Fibroblast of the conjunctiva (primary cell): Measurements from ENCODE around the gene KCNQ1.

Source experiments
- DNase-seq: peaks from one replicate; pipeline ENCODE4 v3.0.0-alpha.2; 2010; ENCODE audit warnings: low read depth

KCNQ1 gene

GRCh38 chr11:2862395-2863275 is 417.8 kb downstream of the KCNQ1 start:
- DNase-seq, result no peak

DNA sequence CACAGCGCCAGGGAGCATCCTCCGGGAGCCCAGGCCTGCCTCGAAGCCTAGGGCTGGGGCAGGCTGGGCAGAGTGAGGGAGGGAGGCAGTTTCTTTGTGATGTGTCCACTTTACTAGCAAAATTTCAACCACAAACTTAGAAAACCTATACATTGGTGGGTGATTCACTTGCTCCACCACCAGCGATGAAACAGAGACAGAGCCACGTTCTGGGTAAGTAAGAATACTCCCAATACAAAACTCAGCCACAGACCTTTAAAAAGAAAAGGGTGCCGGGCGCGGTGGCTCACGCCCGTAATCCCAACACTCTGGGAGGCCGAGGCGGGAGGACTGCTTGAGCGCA is 418.4 kb downstream of the KCNQ1 start:
- no peak for DNase-seq

GRCh38 chr11:2864901-2865300 is 420.1 kb downstream of the KCNQ1 start:
- no peak for DNase-seq

DNA sequence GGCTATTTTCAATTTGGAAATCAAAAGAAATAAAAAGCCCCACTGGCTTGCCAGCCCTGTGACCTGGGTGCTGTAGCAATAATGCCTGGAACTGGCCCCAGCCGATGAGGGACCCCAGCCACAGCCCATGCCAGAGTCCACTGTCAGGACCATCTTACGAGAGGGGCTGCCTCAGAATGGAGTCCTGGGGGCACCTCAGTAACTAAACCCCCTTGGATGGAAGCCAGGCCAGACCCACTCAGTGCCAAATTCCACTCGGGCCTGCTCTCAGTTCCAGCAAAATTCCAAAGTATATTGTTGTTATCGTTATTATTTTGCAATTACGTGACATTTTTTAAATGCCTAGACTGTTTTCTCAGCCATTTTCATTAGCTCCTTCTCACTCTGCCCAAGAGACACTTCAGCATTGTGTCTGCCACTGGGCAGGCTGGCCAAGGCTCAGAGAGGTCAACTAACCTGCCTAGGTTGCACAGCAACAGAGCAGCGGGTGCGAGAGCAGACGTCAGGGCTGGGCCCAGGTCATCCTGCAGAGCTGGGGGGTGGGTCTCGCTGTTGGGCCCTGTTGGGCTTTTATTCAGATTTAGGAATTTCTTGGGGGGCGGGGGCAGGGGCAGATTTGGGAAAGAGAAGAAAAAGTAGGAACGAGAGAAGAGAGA is 421.2 kb downstream of the KCNQ1 start:
- DNase-seq, result no peak

DNA sequence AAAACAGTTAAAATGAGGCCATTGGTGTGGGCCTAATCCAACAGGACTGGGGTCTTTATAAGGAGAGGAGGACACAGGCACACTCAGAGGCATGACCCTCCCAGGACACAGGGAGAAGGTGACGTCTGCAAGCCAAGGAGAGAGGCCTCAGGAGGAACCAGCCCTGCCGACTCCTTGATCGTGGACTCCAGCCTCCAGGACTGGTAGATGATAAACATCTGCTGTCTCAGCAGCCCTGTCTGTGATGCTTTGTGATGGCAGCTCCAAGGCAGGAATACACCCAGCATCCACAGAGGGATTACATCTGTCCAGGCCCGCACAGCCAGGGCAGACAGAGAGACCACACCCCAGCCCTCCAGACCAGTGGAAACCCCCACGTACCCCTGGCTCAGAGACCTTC is 422.3 kb downstream of the KCNQ1 start:
- DNase-seq, result no peak

DNA sequence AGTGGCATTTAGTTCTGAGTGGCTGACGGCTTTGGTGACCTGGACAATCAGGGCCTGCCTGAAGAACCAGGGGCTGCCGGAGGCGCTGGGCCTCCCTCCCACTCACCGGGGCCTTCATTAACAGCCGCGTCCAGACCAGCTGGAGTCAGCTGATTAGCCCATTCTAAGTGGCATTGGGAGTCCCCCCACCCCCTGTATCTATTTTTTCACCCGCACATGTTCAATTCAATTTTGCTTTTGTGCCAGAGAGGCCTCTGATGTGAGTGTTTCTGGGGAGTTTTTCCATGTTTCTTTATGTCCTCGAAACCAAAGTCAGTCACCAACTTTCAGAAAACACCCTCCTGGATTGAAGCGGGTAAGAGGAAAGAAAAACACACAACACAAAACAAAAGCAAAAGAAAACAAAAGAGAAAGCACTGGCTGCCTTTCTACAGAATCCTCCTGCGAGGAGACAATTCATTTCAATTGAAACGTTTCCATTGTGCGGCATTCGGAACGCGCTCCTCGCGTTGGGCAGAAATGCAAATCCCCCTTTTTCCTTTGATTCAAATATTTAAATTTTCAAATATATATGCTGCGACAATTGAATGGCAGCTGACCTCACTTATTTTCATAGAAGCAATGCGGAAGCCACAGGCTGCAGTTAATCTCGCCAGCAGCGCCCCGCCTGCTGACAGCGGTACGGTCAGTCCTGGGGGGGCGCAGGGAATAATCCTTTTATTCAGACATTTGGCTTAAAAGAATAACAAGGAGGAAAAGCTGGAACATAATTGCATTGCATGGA is 423.1 kb downstream of the KCNQ1 start:
- DNase-seq, result no peak

GRCh38 chr11:2868506-2869133 is 423.8 kb downstream of the KCNQ1 start:
- DNase-seq, result no peak

GRCh38 chr11:2869134-2869526 is 424.3 kb downstream of the KCNQ1 start:
- no peak for DNase-seq

DNA sequence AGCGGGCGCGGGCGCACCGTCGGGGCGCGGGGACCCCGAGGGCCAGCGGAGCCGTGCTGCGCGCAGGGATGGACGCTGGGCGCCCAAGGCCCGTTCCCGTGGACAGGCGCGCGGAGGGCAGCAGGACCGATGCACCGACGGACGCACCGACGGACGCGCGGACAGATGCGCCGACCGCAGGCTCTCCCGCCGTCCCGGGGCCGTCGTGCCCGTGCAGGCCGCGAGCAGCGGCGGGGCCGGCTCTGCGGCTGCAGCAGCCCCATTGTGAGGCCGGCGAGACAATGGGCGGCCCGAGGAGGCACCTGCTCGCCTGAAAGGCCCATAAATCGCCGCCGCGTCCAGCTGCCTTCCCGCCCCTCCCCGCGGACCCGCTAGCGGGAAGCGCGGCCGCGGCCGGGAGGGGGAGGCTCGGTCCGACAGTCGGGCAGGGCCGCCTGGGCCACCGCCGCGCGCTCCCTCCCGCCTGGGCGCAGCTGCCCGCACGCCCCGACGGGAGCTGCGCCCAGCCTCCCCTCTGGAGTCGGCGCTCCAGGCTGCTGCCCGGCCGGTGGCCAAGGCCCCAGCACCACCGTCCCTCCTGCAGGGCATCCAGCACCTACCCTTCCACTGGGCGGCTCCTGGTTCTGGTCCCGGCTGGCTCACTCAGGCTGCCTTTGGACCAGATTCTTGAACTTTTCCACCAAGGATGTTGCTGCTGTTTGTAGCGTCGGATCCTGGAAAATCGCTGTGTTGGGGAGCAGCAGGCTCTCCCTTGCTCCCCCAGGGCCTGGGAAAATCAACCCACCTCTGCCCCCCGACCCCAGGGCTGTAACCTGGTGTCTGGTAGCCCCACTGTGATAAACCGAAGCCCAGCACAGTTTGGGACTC is 425.0 kb downstream of the KCNQ1 start:
- no peak for DNase-seq

DNA sequence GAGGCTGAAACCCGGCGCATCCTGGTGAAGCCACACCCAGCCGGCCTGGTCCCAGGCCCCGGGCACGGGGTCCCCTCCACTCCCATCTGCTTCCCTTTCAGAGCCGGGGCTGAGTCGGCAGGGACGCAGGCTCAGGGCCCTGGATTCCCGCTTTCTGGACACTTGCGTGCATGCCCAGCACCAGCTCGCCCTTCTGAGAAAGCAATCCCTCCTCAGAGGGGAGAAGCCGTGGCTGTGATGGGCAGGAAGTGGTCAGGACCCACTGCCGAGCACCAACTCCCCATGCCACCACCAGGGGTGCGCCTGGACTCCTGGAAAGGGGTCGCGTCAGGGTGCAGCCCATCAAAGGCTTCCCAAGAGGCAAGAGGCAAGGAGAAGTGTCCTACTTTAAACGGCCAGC is 425.7 kb downstream of the KCNQ1 start:
- no peak for DNase-seq

GRCh38 chr11:2870969-2871680 is 426.3 kb downstream of the KCNQ1 start:
- no peak for DNase-seq

- no peak for DNase-seq
These were observed 430.2 kb downstream of the KCNQ1 start for GRCh38 chr11:2874963-2875362.

DNA sequence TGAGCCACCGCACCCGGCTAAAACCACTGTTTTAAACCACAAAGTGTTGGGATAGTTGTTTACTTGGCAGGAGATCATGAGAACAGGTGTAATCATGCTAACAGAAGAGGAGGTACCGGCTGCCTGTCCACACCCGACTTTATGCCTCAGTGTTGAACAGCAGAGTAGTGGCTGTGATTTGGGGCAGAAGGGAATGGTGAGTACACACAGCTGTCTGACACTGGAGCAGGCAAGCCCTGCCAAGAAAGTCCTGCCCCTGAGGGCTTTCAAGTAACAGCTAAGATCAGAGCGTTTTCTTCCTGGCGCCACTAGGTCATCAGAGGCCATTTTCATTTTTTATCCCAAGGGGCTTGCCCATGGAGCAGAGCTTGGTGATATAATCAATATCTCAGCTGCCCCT is 432.7 kb downstream of the KCNQ1 start:
- no peak for DNase-seq

DNA sequence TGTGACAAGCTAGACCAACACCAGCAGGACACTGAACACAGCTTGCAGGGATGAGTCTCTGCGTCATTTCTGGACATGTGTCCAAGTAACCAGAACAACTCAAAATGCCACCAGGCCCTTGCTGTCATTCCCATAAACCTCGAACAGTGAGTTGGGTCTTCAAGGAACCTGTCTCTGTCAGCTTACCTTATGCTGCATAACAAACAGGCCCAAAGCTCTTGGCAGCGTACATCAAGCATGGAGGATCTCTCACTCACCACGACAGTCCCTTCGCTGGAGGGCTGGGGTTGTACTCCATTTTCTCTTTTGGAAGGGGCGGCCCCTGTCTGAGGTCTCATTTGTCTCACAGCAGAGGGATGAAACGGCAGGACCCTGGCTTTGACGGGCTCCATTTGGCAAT is 434.0 kb downstream of the KCNQ1 start:
- DNase-seq, result no peak

DNA sequence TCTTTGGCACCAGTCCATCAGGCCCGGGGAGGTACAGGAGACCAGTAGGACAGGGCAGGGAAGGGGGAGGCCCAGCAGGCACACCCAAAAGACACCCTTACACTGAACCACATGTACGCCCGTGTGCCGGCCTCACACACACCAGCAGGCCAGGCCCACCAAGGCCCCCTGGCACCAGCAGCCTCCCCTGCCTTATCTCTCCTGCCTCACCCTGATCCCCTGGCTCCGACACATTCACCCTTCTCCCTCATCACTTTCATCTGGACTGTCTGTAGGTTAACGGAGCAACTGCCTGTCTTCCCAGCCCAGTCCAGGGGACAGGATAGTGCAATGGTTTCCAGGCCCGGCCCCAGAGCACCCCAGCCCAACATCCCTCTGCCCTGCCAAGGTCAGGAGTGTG is 435.8 kb downstream of the KCNQ1 start:
- DNase-seq, result no peak

DNA sequence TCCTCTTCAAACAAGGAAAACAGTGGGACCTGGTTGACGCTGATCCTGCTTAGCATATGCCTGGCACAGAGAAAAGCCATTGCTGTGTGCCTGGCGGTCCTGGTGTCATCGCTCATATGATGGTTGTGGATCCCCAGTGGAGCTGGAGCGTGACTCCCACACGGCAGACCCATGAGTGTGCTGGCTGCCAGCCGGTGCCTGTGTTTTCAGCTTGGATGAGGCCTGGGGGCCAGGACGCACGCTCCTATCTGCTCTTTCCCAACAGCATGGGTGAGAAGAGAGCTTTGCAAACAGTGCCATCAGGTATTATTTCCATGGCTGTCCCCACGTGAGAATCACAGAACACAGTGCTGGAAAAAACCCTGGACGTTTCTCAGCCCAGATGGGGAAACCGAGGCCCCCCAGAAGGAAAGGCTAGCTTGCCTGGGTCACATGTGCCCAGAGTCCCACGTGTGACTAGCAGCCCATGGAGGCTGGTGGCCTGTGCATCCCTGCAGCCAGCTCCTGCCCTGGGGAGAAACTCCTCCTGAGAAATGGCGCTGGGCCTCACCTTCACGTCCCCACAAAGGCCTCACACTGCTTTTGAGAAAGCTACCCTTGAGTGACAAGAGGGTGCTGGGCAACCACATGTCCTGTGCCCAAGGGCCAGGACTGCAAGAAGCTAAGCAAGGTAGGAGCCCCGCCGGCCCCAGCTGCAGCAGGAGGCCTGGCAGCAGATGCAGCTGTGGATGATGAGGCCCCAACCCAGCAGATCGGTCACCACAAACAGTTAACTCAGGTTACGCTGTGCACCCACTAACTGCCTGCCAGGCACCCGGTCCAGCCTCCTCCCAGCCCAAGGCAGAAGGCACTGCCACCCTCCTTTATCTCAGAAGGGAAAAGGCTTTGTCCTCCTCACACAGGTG is 436.5 kb downstream of the KCNQ1 start:
- DNase-seq, result no peak

DNA sequence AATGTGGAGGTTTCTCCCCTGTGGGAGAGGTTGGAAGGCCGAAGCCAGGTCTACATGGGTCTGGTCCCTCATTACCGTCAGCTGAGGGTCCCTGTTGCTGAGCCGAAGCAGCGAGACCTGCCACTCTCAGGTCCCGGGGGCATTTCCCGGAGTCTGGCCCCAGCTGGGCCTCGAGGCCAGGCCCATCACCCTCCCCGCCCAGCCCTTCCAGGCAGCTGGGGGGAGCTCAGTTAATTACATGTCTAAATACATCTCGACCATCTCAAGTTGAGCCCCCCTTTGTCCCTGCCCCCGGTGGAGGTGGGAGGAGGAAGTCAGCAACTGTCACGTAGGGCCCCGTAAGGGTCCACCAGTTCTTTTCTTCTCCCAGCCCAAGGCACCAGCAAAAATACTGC is 437.2 kb downstream of the KCNQ1 start:
- no peak for DNase-seq

GRCh38 chr11:2882396-2883110 is 437.7 kb downstream of the KCNQ1 start:
- DNase-seq, result no peak

- no peak for DNase-seq
These were observed 438.8 kb downstream of the KCNQ1 start for GRCh38 chr11:2883640-2883978.
